Right renal pelvis (tissue), 4 donors: ENCODE results near the gene HSPA12A. TPM values are rescaled to one million over a fixed set of nuclear protein-coding genes. Genes with fewer than 3 reads are reported as not detected.

Experiments used
- DNase-seq, 4 donors: peaks; one replicate each; pipeline ENCODE4 v3.0.0-alpha.2; 2013; ENCODE audit warnings: low read depth in 4 of 4, low spot score in 3 of 4, missing footprints in 1 of 4
- polyA plus RNA-seq, 4 donors: library from polyadenylated mRNA; unstranded; fragments of 120-200 nt; gene quantifications; one replicate each; pipeline ENCODE4 v1.2.1, GENCODE V29; 2013; ENCODE audit not compliant: insufficient read length in 4 of 4

Gene HSPA12A
- polyA plus RNA-seq, result 10 to 100 TPM; 32.8 to 49.4 (median 37.5) TPM

- DNase-seq, result peak in 2 of 4 donors; percentile 59 to 66
These were observed at the start of gene HSPA12A for GRCh38 chr10:116742367-116743265. HSPA12A (minus strand) TSS chr10:116742566; CDS start chr10:116742469, 97 bp downstream.

DNA sequence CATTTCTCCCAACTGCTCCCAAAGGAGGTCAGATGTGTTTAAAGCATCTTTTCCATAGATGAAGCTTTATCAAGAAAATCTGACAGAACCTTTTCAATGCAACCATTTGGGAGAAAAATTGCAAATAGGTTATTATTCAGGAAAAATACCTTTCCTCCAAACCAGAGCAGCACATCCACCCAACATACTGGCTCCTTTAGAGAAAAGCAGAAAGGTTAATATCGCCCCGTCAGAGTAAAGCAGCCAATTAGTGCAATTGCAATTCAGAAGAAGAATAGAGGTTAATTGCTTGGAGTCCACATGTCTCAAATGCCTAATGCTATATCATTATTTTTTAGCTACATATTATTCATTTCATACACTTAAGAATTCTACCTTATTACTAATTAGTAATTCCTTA lies 48.9 kb upstream of the HSPA12A start:
- DNase-seq, result no peak

- peak; percentile 55 to 70 (median 66) for DNase-seq
These were observed 45.7 kb upstream of the HSPA12A start for GRCh38 chr10:116787893-116788665.

DNA sequence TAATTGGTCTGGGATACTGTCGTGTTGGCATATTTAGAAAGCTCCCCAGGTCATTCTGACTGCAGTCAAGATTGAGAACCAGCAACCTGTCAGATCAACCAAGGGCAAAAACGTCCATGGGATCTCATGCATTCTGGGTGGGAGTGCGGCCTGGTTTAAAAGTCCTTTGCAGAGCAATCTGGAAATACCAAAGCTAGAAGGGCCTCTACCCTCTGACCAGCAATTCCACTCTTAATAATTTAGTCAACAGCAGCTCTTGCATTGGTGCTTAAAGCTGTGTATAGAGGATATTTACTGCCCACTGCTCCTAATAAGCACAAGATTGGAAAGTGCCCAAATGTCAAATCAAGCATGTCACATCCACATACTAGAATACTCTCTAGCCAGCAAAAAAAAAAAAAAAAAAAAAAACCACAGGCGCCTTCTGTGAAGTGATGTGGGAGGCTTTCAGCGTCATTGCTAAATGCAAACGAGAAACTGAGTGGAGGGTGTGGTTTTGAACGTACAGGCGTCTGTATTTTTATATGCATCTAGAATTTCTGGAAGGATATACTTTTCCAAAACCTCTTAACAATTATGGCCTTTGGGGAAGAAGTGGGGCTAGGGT lies 44.8 kb upstream of the HSPA12A start:
- DNase-seq, result no peak

DNA sequence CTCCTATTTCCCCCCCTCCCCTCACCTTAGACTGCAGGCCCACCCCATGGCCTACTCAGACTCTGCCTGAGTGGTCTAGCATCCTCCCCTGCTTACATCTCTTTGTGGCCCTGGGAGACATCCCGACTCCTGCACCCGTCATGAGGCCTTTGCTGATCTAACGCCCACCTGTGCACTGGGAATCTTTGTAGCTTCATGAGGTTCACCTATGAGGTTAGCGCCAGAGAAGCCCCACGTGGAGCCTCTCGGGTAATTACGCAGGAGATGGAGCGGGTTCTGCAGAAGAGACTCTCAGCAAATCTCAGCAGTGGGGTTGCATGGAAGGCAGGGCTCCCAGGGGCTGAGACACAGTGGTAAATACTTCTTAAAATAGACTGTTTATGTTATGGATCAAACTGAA lies 43.5 kb upstream of the HSPA12A start:
- no peak for DNase-seq

DNA sequence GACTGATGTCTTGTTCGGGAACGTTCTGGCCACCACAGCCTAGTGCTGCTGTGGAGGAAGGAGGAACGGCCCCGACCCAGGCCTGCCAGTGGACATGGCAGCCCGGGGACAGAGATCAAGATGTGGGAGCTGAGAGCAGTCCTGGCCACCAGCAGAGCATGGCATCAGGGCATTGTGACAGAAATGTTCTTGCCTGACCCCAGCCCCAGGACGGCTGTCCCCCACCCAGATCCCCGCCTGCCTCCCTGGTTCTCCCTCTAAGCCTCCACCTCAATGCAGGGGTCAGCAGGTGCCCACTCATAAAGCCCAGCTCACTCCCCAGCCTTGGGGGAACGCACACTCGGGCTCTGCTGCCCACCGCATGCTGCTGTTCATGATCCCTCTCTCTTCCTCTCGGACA lies 42.9 kb upstream of the HSPA12A start:
- DNase-seq, result no peak

DNA sequence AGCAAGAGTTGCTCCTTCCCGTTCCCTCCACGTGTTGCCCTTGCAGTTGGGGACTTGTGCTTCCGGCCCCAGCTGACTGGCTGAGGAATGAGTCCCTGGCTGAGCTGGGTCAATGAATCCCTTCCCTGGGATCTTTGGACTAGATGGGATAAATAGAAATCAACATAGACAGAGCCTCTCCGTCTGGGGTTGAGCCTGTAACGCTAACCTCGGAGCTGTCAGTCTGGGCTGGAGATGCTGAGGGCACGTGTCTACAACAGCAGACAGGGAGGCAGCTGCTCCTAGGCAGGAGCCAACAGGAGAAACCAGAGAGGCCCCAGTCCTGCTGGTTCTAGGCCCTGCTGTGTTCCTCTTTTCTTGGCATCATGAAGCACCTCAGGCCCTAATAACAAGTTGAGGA lies 42.3 kb upstream of the HSPA12A start:
- DNase-seq, result no peak

- no peak for DNase-seq
These were observed 41.7 kb upstream of the HSPA12A start for GRCh38 chr10:116784035-116784434.

- no peak for DNase-seq
These were observed 40.8 kb upstream of the HSPA12A start for GRCh38 chr10:116783011-116783655.

GRCh38 chr10:116781370-116781884 lies 39.1 kb upstream of the HSPA12A start:
- no peak for DNase-seq

GRCh38 chr10:116780691-116781205 lies 38.4 kb upstream of the HSPA12A start:
- DNase-seq, result no peak

- no peak for DNase-seq
These were observed 36.8 kb upstream of the HSPA12A start for GRCh38 chr10:116779076-116779687.

- DNase-seq, result no peak
These were observed 34.6 kb upstream of the HSPA12A start for GRCh38 chr10:116777006-116777405.

GRCh38 chr10:116775488-116776400 lies 33.4 kb upstream of the HSPA12A start:
- DNase-seq, result no peak

GRCh38 chr10:116774728-116775151 lies 32.4 kb upstream of the HSPA12A start:
- no peak for DNase-seq

DNA sequence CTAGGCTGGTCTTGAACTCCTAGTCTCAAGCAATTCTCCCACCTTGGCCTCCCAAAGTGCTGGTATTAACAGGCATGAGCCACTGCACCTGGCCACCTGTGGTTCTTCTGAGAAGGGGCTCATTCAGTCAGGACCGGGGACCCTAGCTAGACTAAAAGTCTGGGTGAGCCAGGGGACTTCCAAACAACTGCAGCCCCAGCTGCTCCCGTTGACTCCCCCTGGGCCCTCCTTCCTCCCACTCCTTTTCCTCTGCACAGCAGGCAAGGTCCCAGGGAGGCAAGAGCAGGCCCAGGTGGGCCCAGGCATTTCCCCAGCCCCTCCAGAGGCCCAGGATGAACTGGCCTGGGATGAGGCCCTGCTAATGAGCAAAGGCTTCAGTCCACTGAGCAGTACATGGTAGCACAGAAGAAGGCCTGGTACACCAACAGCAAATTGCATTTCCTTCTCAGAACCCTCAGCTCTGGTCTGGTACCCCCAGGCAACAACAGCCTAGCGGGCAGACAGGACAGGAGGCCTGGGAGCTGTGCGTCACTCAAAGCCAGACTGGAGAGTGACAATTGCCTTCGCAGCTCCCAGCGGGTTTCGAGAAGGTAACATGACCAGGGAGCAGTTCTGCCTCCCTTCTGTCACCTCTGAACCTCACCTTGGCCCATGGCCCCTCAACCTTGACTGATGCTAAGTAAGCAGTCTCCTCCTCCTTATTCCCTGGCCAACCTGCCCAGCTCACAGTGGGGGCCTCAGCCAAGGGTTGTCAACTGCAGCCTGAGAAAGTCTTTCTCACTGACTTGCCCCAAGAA lies 30.7 kb upstream of the HSPA12A start:
- DNase-seq, result no peak

GRCh38 chr10:116771959-116772585 lies 29.7 kb upstream of the HSPA12A start:
- no peak for DNase-seq
